ENCODE measurements around the gene LRRC37A3. TPM values are rescaled to one million over a fixed set of nuclear protein-coding genes. Genes with fewer than 3 reads are reported as not detected.
"Not testable (repeated sequence)": the region's sequence is repeated elsewhere in the genome, so short reads cannot be mapped to it uniquely, and the experiment has no call there.

The LRRC37A3 gene
- total RNA-seq, 1 donor from 2014 or later, result 5.6 TPM

GRCh38 chr17:64829824-64830630, 89.3 kb downstream of the LRRC37A3 start:
- peak; percentile 62 for ATAC-seq

- not testable (repeated sequence) for ATAC-seq
Measured at GRCh38 chr17:64829068-64829467, 90.2 kb downstream of the LRRC37A3 start.

- not testable (repeated sequence) for ATAC-seq
Measured at GRCh38 chr17:64818904-64819303, 100.4 kb downstream of the LRRC37A3 start.

GRCh38 chr17:64815833-64816198, 103.5 kb downstream of the LRRC37A3 start:
- ATAC-seq, result peak; percentile 88

GRCh38 chr17:64814993-64815832, 104.1 kb downstream of the LRRC37A3 start:
- peak; percentile 73 for ATAC-seq

- ATAC-seq, result peak; percentile 95
Measured at GRCh38 chr17:64808178-64808977, 110.9 kb downstream of the LRRC37A3 start.

Other genes starting within 250 kb of the LRRC37A3 start
- gene GNA13, start 137.3 kb upstream of the LRRC37A3 start, total RNA-seq, result 16.9 TPM
- 0.84 TPM for gene RGS9, start 217.9 kb upstream of the LRRC37A3 start, total RNA-seq

Data from esophagus mucosa (tissue), 1 donor.